Fibroblast of lung (primary cell): ENCODE data around the gene CRELD2. TPM values are rescaled to one million over a fixed set of nuclear protein-coding genes. Genes with fewer than 3 reads are reported as not detected.

Experiments used
- DNase-seq, 2 donors: peaks; one replicate each; pipeline versions ENCODE4 v3.0.0 to v3.0.0-alpha.2; 2010; ENCODE audit warnings: low read depth in 2 of 2
- H2AFZ ChIP-seq: 2 replicates; pipeline ENCODE4 v1.5.1; 2012; ENCODE audit warnings: low read length, control low read depth, inconsistent platforms
- H3K27ac ChIP-seq: 2 replicates; pipeline ENCODE4 v1.5.1; 2011; ENCODE audit warnings: low read length, control low read depth; ENCODE audit not compliant: insufficient read depth
- H3K27me3 ChIP-seq: 2 replicates; pipeline ENCODE4 v1.5.1; 2011; ENCODE audit warnings: mild to moderate bottlenecking, low read length; ENCODE audit not compliant: control insufficient read depth, insufficient read depth
- H3K36me3 ChIP-seq: 2 replicates; pipeline ENCODE4 v1.5.1; 2011; ENCODE audit warnings: low read length; ENCODE audit not compliant: control insufficient read depth, insufficient read depth
- H3K4me1 ChIP-seq: 2 replicates; pipeline ENCODE4 v1.5.1; 2011; ENCODE audit warnings: low read length; ENCODE audit not compliant: control insufficient read depth, insufficient read depth; ENCODE audit errors: extremely low read depth
- H3K4me2 ChIP-seq: 2 replicates; pipeline ENCODE4 v1.5.1; 2011; ENCODE audit warnings: low read length, control low read depth; ENCODE audit not compliant: insufficient read depth; ENCODE audit errors: extremely low read depth
- H3K4me3 ChIP-seq, 4 experiments: fragments of 200-600 bp in 1 of 4; sonication (generic) in 1 of 4; replicated peaks in 1 of 4; 2 replicates each; pipeline ENCODE4 v1.5.1; 2011 to 2016; ENCODE audit warnings: low read length in 4 of 4, low read depth in 3 of 4, mild to moderate bottlenecking in 3 of 4, control low read depth in 2 of 4, inconsistent platforms in 1 of 4, mixed read lengths in 1 of 4; ENCODE audit not compliant: insufficient read depth in 1 of 4; ENCODE audit errors: control extremely low read depth in 1 of 4
- H3K79me2 ChIP-seq: 2 replicates; pipeline ENCODE4 v1.5.1; 2012; ENCODE audit warnings: mild to moderate bottlenecking, low read length, inconsistent platforms; ENCODE audit not compliant: control insufficient read depth, insufficient read depth
- H3K9ac ChIP-seq: 2 replicates; pipeline ENCODE4 v1.5.1; 2011; ENCODE audit warnings: mild to moderate bottlenecking, low read length, control low read depth; ENCODE audit not compliant: insufficient read depth
- H3K9me3 ChIP-seq: 2 replicates; pipeline ENCODE4 v1.5.1; 2012; ENCODE audit warnings: low read depth, low read length; ENCODE audit not compliant: control insufficient read depth, insufficient read depth
- H4K20me1 ChIP-seq: 2 replicates; pipeline ENCODE4 v1.5.1; 2011; ENCODE audit warnings: low read length; ENCODE audit not compliant: control insufficient read depth, insufficient read depth; ENCODE audit errors: extremely low read depth
- CTCF ChIP-seq, 2 donors: IDR thresholded peaks in 1 of 2; conservative IDR thresholded peaks in 1 of 2; 1 replicate in 1 of 2; 2 replicates in 1 of 2; pipeline ENCODE4 v1.5.1; 2011 to 2012; ENCODE audit warnings: low read length in 2 of 2, control low read depth in 1 of 2, inconsistent platforms in 1 of 2, low read depth in 1 of 2, mild to moderate bottlenecking in 1 of 2
- EZH2 ChIP-seq: IDR thresholded peaks from 2 replicates; pipeline ENCODE4 v1.5.1; 2012; ENCODE audit warnings: low read length, control low read depth, mild to moderate bottlenecking; ENCODE audit errors: missing control alignments
- polyA plus RNA-seq, 2 donors: library from polyadenylated mRNA; depleted of rRNA in 1 of 2; stranded (reverse) in 1 of 2; unstranded in 1 of 2; fragments of >200 nt; gene quantifications; 2 replicates each; pipeline ENCODE4 v1.2.1, GENCODE V29; 2011 to 2012; ENCODE audit warnings: missing spikeins in 1 of 2
- total RNA-seq: library from RNA; depleted of rRNA; stranded (reverse); fragments of >200 nt; gene quantifications from 2 replicates; pipeline ENCODE4 v1.2.1, GENCODE V29; 2014

The CRELD2 gene
- total and polyA plus RNA-seq, 2 donors (not counting 1 experiment from before 2014, with no cell fraction given): 45.3 to 56.6 TPM

DNA sequence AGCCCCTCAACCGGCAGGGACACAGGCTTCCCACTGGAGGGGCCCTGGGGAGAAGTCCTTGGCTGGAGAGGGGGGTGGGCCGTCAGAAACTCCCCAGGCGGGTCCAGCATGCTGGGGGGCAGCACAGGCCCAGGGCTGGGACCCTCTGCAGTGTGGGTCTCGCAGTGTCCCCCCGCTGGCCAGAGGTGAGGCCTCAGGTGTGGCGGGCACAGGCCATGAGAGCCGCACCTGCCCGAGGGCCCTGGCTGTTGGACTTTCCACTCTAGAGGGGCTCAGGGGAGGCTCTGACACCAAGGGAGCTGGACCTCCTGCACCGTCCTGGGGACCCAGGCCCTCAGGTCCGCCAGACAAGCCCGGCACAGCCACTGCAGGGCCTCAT is 31.5 kb downstream of the CRELD2 start:
- Histone ChIP-seq H3K36me3 (no peaks in the 10 kb centered on the region), H3K9ac (no peak overlapping the region), H3K4me2 (no peak overlapping the region), H3K79me2 (no peaks in the 10 kb centered on the region), H3K27me3 (no peaks in the 10 kb centered on the region), H4K20me1 (no peaks in the 10 kb centered on the region), H2AFZ (no peak overlapping the region), H3K4me1 (peaks cover 14% of the 10 kb centered on the region), H3K27ac (no peak overlapping the region), H3K4me3 (no peak overlapping the region), H3K9me3 (no peaks in the 10 kb centered on the region)
- no peak for DNase-seq
- TF ChIP-seq CTCF (conservative IDR thresholded peaks at IDR 0.05 in 1 of 2, IDR thresholded peaks at IDR 0.05 in 1 of 2; ENCODE audit: low read depth in 1 of 2, low read length in 2 of 2): no peak
- no peak for TF ChIP-seq EZH2

- no peaks in the 10 kb centered on the region for H3K27me3 ChIP-seq
- no peak overlapping the region for H3K9ac ChIP-seq
Measured at GRCh38 chr22:49950396-49950994, 32.1 kb downstream of the CRELD2 start.

GRCh38 chr22:49951000-49951677 is 32.7 kb downstream of the CRELD2 start:
- Histone ChIP-seq H3K9ac (no peak overlapping the region), H3K79me2 (no peaks in the 10 kb centered on the region), H3K4me3 (no peak overlapping the region), H3K27me3 (no peaks in the 10 kb centered on the region), H4K20me1 (no peaks in the 10 kb centered on the region), H3K4me1 (peaks cover 14% of the 10 kb centered on the region), H3K36me3 (no peaks in the 10 kb centered on the region), H3K4me2 (no peak overlapping the region), H2AFZ (no peak overlapping the region), H3K27ac (no peak overlapping the region), H3K9me3 (no peaks in the 10 kb centered on the region)
- DNase-seq: no peak
- TF ChIP-seq EZH2 (no peak), CTCF (conservative IDR thresholded peaks at IDR 0.05 in 1 of 2, IDR thresholded peaks at IDR 0.05 in 1 of 2; ENCODE audit: low read depth in 1 of 2, low read length in 2 of 2) (no peak)

More at GRCh38 chr22:49950396-49950994, 32.1 kb downstream of the CRELD2 start:
- no peak overlapping the region for H2AFZ ChIP-seq
- no peaks in the 10 kb centered on the region for H3K9me3 ChIP-seq
- no peak for DNase-seq
- no peak overlapping the region for H3K4me3 ChIP-seq
- H4K20me1 ChIP-seq: no peaks in the 10 kb centered on the region
- H3K36me3 ChIP-seq: no peaks in the 10 kb centered on the region
- H3K79me2 ChIP-seq: no peaks in the 10 kb centered on the region
- TF ChIP-seq EZH2: no peak
- TF ChIP-seq CTCF (conservative IDR thresholded peaks at IDR 0.05 in 1 of 2, IDR thresholded peaks at IDR 0.05 in 1 of 2; ENCODE audit: low read depth in 1 of 2, low read length in 2 of 2): no peak
- peaks cover 14% of the 10 kb centered on the region for H3K4me1 ChIP-seq
- H3K4me2 ChIP-seq: no peak overlapping the region
- no peak overlapping the region for H3K27ac ChIP-seq
